Measurements from ENCODE around the gene CTXN3. TPM values are rescaled to one million over a fixed set of nuclear protein-coding genes. Genes with fewer than 3 reads are reported as not detected.

CTXN3 gene
- total RNA-seq, 1 donor from 2014 or later = not detected

DNA sequence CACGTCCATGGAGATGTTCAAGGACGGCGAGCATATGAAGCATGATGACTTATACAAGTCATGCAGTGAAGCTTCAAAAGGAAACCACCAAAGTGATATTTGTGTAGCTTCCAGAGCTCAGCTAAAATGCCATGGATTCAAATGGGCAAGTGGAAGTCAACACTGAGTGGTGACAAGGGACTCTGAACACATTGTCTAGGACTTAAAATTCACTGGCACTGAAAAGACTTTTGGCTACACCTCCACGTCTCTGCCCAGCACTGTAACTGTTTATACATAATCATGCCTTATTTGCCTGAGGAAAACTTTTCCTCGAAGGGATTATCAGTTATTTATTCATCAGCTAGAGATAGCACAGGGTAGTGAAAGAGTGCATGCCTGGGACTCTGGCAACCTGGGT lies 15.2 kb downstream of the CTXN3 start:
- TF ChIP-seq, protein P1, sequence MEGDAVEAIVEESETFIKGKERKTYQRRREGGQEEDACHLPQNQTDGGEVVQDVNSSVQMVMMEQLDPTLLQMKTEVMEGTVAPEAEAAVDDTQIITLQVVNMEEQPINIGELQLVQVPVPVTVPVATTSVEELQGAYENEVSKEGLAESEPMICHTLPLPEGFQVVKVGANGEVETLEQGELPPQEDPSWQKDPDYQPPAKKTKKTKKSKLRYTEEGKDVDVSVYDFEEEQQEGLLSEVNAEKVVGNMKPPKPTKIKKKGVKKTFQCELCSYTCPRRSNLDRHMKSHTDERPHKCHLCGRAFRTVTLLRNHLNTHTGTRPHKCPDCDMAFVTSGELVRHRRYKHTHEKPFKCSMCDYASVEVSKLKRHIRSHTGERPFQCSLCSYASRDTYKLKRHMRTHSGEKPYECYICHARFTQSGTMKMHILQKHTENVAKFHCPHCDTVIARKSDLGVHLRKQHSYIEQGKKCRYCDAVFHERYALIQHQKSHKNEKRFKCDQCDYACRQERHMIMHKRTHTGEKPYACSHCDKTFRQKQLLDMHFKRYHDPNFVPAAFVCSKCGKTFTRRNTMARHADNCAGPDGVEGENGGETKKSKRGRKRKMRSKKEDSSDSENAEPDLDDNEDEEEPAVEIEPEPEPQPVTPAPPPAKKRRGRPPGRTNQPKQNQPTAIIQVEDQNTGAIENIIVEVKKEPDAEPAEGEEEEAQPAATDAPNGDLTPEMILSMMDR (IDR thresholded peaks at IDR 0.05; ENCODE audit: unreplicated experiment) = no peak
- H3K36me3 Mint-ChIP-seq (ENCODE audit: insufficient read depth) = no peaks in the 10 kb centered on the region
- no peak for DNase-seq (ENCODE audit: low spot score, unreplicated experiment)
- no peak overlapping the region for H3K4me3 Mint-ChIP-seq (ENCODE audit: low read depth)
- no peak overlapping the region for H3K27ac Mint-ChIP-seq
- no peaks in the 10 kb centered on the region for H3K27me3 Mint-ChIP-seq
- H3K9me3 Mint-ChIP-seq (ENCODE audit: low read depth) = no peaks in the 10 kb centered on the region
- H3K4me1 Mint-ChIP-seq (ENCODE audit: low read depth) = peaks cover 13% of the 10 kb centered on the region

GRCh38 chr5:127665641-127666040 lies 16.8 kb downstream of the CTXN3 start:
- Mint-ChIP-seq H3K27me3 (no peaks in the 10 kb centered on the region), H3K27ac (no peak overlapping the region), H3K4me1 (ENCODE audit: low read depth) (peaks cover 11% of the 10 kb centered on the region), H3K4me3 (ENCODE audit: low read depth) (no peak overlapping the region), H3K9me3 (ENCODE audit: low read depth) (no peaks in the 10 kb centered on the region), H3K36me3 (ENCODE audit: insufficient read depth) (no peaks in the 10 kb centered on the region)
- TF ChIP-seq, protein P1 (IDR thresholded peaks at IDR 0.05; ENCODE audit: unreplicated experiment) = no peak
- DNase-seq (ENCODE audit: low spot score, unreplicated experiment) = no peak

DNA sequence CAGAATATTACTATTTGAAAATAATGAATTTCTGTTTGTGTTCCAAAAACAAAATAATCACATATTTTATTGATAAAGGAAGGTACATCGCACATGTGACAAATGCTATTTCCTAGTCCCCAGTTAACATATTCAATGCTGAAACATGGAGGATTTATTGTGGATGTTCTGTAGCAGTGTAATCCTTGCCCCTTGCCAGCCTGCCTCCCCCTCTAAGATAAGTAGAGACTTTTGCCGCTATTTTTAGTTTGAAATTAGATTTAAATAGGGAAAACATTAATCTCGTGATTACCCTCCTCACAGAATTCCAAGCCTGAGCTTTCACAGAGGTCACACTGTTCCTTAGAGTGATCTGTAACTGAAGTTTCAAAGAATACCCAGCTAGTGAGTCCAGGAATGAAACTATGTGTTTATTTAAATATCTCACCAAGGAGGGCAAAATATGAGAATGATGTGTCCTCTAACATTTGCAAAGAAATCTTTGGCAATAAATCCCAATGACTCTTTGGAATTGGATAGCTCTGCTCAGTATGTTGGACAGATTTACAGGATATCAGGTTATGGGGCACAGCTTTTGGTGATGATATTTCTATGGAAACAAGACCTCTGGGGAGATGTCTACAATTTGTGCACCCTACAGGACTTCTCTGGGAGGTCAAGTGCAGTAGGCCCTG lies 17.3 kb downstream of the CTXN3 start:
- DNase-seq (ENCODE audit: low spot score, unreplicated experiment) = no peak
- Mint-ChIP-seq H3K4me1 (ENCODE audit: low read depth) (peaks cover 11% of the 10 kb centered on the region), H3K27me3 (no peaks in the 10 kb centered on the region), H3K36me3 (ENCODE audit: insufficient read depth) (no peaks in the 10 kb centered on the region), H3K9me3 (ENCODE audit: low read depth) (no peaks in the 10 kb centered on the region), H3K4me3 (ENCODE audit: low read depth) (no peak overlapping the region), H3K27ac (no peak overlapping the region)
- TF ChIP-seq, protein P1 (IDR thresholded peaks at IDR 0.05; ENCODE audit: unreplicated experiment) = no peak

GRCh38 chr5:127667926-127668325 lies 19.0 kb downstream of the CTXN3 start:
- TF ChIP-seq, protein P1 (IDR thresholded peaks at IDR 0.05; ENCODE audit: unreplicated experiment) = no peak
- H3K4me3 Mint-ChIP-seq (ENCODE audit: low read depth) = no peak overlapping the region
- no peaks in the 10 kb centered on the region for H3K27me3 Mint-ChIP-seq
- H3K4me1 Mint-ChIP-seq (ENCODE audit: low read depth) = peaks cover 11% of the 10 kb centered on the region
- H3K36me3 Mint-ChIP-seq (ENCODE audit: insufficient read depth) = no peaks in the 10 kb centered on the region
- no peak for DNase-seq (ENCODE audit: low spot score, unreplicated experiment)
- H3K27ac Mint-ChIP-seq = no peak overlapping the region
- no peaks in the 10 kb centered on the region for H3K9me3 Mint-ChIP-seq (ENCODE audit: low read depth)

GRCh38 chr5:127671218-127671617 lies 22.3 kb downstream of the CTXN3 start:
- no peaks in the 10 kb centered on the region for H3K36me3 Mint-ChIP-seq (ENCODE audit: insufficient read depth)
- H3K4me1 Mint-ChIP-seq (ENCODE audit: low read depth) = peaks cover 11% of the 10 kb centered on the region
- no peak overlapping the region for H3K4me3 Mint-ChIP-seq (ENCODE audit: low read depth)
- TF ChIP-seq, protein P1 (IDR thresholded peaks at IDR 0.05; ENCODE audit: unreplicated experiment) = no peak
- no peak overlapping the region for H3K27ac Mint-ChIP-seq
- DNase-seq (ENCODE audit: low spot score, unreplicated experiment) = no peak
- H3K9me3 Mint-ChIP-seq (ENCODE audit: low read depth) = peaks cover 9% of the 10 kb centered on the region
- no peaks in the 10 kb centered on the region for H3K27me3 Mint-ChIP-seq

Measured in progenitor cell of endocrine pancreas (in vitro differentiated cells).